GM21526 (cell line): ENCODE results near the gene SNTG2.
A peak's percentile ranks its signal among the peaks of the same experiment; 100 is the strongest.

Source experiments
- ATAC-seq: cut with Tn5 transposase; IDR thresholded peaks from one replicate; pipeline ENCODE4 v1.9.1; 2021; ENCODE audit warnings: moderate library complexity; ENCODE audit not compliant: unreplicated experiment, low FRiP score

Gene SNTG2

GRCh38 chr2:926259-926793 is 24.3 kb upstream of the SNTG2 start:
- ATAC-seq, result no peak

GRCh38 chr2:926896-927295 is 23.8 kb upstream of the SNTG2 start:
- no peak for ATAC-seq

- no peak for ATAC-seq
Observed at GRCh38 chr2:929011-929735, 21.5 kb upstream of the SNTG2 start.

- no peak for ATAC-seq
Observed at GRCh38 chr2:929925-930324, 20.7 kb upstream of the SNTG2 start.

GRCh38 chr2:930935-931334 is 19.7 kb upstream of the SNTG2 start:
- no peak for ATAC-seq

GRCh38 chr2:932320-933115 is 18.1 kb upstream of the SNTG2 start:
- no peak for ATAC-seq

GRCh38 chr2:933734-934295 is 16.8 kb upstream of the SNTG2 start:
- ATAC-seq, result no peak

- ATAC-seq, result no peak
Observed at GRCh38 chr2:937530-937929, 13.1 kb upstream of the SNTG2 start.

GRCh38 chr2:938181-939005 is 12.3 kb upstream of the SNTG2 start:
- no peak for ATAC-seq

- no peak for ATAC-seq
Observed at GRCh38 chr2:939936-940601, 10.6 kb upstream of the SNTG2 start.

- ATAC-seq, result no peak
Observed at GRCh38 chr2:941871-942270, 8.8 kb upstream of the SNTG2 start.

- no peak for ATAC-seq
Observed at GRCh38 chr2:942775-943460, 7.7 kb upstream of the SNTG2 start.

GRCh38 chr2:943461-943797 is 7.2 kb upstream of the SNTG2 start:
- ATAC-seq, result no peak

GRCh38 chr2:943821-944220 is 6.8 kb upstream of the SNTG2 start:
- no peak for ATAC-seq

GRCh38 chr2:944693-945092 is 6.0 kb upstream of the SNTG2 start:
- no peak for ATAC-seq

GRCh38 chr2:945104-945503 is 5.5 kb upstream of the SNTG2 start:
- ATAC-seq, result no peak

GRCh38 chr2:946073-946948 is 4.3 kb upstream of the SNTG2 start:
- peak; percentile 63 for ATAC-seq

GRCh38 chr2:949384-950079 is 1.1 kb upstream of the SNTG2 start:
- no peak for ATAC-seq
